Medulla oblongata (tissue), 1 donor: ENCODE data around the gene MAPKAPK3.
A peak's percentile ranks its signal among the peaks of the same experiment; 100 is the strongest.

Source experiments
- DNase-seq: peaks from one replicate; pipeline ENCODE4 v3.0.0-alpha.2; 2015; ENCODE audit errors: extremely low spot score

MAPKAPK3 gene

DNA sequence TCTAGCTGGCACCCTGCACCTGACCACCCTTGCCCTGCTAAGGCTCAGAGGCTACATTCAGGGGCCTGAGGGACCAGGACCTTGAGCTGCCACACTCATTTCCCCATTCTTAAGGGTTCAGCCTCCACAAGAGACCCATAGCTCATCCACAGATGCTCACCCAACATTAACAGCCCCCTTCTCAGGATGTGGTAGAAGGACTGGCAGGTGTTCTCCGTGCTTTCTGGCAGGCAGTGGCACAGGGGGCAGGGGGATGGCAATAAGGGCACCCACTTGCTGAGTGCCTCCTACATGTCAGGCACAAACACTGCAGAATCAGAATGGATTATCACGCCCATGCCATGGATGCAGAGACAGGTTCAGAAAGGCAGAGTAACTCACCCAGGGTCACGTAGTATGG is 9.4 kb downstream of the MAPKAPK3 start:
- DNase-seq = no peak

DNA sequence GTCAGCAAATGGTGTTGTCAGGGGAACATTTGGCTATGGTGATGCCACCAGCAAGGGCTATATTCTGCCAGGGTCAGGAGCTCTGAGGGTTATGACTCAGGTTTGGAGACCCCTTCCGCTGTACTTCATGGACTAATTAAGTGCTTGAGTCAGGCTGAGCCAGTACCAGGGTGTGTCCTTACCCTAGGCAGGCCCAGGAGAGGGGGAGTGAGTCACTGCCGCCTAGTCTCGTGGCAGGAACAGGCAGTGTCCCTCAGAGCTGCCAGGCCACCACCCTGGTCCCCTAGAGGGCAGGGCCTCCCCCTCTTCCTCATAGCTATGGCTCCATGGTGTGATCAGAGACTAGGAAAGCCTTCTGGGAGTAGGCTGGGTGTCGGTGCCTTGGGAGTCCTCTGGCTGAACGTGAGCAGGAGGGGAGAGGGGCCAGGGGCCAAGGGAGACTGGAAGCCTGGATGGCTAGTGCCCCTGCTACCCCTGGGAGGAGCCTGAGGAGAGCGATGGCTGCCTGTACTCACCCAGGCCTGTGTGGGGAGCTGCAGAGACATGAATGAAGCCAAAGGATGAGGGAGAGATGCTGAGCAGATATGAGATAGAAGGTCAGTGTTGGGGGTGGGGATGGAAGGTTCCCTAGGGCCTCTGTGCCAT is 10.6 kb downstream of the MAPKAPK3 start:
- peak; percentile 63 for DNase-seq

DNA sequence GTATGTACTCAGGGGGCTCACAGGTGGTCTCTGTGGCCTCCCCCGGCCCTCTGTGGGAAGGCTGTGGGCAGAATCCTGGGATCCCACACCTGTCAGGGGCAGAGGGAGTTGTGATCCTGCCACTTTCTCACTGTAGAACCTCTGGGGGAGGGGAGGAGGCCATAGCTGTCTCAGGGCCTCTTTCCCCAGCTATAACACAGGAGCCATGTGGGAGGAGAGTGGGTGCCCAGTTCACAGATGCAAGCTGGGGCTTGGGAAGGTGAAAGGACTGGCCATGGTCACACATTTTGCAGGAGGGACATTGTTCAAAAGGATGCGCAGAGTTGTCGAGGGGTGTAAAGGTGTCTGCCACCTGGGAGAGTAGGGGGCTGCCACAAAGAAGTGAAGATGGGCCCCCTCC is 11.7 kb downstream of the MAPKAPK3 start:
- no peak for DNase-seq

DNA sequence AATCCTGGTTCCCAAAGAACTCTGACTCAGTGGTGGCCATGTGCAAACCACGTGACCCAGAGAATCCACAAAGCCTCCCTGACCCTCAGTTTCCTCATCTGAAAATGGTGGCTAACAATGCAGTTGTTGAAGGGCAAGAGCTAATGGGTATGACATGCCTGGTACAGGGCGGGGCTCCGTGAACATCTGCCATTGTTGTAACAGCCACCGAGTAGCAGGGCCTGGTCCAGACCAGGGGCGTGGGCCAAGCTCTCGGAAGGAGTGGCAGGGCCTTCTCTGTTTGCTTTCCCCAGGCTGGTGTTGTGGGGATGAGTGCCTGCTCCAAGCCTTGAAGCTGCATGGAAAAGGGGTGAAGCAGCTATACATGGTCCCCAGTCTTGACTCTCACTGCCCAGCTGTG is 13.4 kb downstream of the MAPKAPK3 start:
- no peak for DNase-seq

DNA sequence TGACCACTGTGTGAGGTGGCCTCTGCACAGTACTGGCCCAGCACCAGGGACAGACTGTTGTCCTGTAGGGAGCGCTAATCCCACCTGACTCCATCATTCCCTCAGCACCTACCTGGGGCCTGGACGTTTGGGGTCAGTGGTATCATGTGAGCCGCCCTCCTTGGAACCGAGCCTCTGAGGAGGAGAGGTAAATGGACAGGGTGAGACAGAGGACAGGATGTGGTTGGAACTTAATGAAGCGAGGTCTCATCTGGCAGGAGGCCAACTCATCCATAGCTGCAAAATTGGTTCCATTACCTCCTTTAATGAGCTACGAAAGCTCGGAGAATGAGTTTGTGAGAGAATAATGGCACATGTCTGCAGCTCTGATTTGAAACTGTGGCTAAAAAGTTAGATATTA is 13.9 kb downstream of the MAPKAPK3 start:
- no peak for DNase-seq

DNA sequence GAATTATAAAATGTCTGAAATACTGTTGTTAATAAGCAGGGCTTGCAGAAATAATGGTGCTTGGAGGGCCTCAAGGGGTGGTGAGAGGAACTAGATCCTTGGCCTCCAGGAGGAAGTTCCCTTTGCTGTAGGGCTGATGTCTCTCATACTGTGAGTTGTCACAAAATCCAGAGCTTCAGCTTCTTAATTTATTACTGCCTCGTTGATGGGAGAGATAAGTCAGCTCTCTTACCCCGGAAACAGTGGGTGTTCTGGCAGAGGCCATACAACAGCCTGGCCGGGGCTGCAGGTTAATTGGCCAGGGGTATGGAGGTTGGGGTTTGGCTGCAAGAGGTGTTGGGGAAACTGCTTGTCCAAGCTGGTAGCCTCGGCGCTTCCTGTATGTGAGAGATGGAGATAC is 15.5 kb downstream of the MAPKAPK3 start:
- DNase-seq = no peak

DNA sequence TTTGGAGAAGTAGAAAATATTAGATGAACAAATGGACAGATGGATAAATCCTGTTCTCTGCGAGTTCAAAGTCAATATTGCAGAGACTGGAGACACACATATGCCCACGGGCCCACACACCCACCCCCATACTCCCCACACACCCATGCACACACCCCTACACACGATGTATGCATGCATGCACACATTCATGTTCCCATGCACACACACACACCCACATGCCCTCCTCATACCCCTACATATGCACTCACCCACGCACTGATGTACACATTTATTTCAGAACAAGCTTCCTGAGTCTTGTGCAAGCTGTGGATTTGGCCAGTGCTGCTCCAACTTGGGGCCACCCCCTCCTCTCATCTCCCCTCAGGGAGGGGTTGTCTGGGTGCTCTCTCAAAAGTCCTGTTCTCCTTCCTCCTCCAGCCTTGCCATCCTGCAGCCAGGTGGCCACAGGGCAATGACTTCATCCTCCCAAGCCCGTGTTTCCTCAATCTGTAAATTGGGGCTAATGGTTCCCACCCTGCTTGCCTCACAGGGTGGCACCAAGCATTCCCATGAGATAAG is 16.4 kb downstream of the MAPKAPK3 start:
- no peak for DNase-seq

DNA sequence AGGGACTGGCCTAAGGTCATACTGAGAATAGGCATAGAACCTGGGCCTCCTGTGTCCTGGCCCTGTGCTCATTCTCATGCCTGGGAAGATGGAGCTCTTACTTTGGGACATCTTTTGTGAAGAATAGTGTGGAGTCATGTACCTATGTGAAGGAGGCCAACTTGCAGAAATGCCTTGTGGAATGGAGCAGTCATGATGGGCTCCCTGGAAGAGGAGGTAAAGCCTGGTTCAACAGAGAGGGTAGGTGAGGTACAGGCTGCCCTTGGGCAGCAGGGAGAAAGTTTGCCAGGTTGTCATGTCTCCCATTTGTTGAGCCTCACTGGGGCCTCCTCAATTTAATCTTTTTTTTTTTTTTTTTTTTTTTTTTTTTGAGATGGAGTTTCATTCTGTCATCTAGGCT is 18.1 kb downstream of the MAPKAPK3 start:
- no peak for DNase-seq

DNA sequence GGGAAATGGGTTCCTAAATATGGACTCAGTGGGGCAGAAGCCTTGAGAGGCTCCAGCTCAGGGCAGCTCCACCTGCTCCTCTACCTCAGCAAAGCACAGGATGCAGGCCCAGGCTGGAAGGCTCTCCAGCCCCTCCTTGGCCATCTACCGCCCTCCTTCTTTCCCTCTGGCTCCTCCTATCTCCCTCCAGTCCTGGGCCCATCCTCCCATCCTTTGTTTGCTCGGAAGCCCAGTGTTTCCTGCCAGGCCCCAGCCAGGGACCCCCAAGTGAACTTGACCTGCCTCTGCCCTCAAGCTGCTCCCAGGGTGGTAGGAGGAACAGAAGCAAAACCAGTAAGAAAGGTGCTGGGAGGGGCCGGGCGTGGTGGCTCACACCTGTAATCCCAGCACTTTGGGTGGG is 20.1 kb downstream of the MAPKAPK3 start:
- DNase-seq = no peak

DNA sequence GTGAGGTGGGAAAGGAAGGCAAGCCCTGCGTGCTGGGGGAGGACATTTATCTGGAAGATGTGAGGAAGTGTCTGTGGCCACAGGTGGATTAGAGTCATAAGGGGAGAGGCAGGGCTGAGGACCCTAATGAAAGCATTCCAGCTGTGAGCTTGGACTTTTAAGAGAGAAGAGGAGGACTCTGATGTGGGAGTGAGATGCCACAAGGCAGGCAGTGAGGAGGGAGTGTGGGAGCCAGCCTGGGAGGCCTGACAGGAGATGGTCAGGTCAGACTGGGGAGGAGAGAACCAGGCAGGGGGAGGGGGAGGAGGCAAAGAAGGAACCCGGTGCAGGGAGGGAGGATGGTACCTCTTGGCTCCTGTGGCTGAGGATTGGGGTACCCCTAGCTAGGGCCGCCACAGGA is 21.0 kb downstream of the MAPKAPK3 start:
- no peak for DNase-seq

DNA sequence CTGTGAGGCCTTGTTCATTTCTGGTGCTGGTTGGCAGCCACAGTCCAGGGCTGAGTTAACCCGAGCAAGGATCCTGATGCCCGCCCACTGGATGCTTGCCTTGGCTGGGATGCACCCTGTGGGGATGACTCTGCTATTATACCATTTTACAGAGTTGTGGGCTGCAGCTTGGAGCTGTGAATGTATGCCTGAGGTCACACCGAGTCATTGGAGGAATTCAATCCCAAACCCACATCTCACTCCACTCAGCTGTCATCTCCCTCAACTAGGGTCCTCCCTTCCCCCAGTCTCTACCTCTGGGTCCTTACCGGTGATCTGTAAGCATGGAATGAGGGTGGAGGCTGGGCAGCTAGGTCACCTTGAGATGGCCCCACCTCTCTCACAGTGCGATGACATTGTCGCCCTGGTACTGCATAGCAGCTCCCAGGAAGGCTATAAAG is 22.1 kb downstream of the MAPKAPK3 start:
- no peak for DNase-seq

DNA sequence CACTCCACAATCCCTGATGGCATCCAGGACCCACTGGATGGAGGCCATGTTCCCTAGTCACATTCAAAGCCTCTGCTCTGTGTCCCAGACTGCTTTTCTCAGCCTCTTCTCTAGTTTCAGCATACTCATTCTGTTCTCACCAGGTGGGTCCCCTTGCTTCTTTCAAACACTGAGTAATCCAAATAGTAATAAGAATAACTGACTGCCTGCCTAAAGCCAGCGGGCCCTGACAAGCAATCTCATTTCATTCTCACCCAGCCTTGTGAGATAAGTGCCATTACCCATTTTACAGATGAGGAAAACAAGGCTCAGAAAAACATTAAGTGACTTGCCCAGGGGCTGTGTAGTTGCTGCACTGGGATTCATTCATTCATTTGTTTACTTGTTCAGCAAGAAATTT is 25.4 kb downstream of the MAPKAPK3 start:
- no peak for DNase-seq

DNA sequence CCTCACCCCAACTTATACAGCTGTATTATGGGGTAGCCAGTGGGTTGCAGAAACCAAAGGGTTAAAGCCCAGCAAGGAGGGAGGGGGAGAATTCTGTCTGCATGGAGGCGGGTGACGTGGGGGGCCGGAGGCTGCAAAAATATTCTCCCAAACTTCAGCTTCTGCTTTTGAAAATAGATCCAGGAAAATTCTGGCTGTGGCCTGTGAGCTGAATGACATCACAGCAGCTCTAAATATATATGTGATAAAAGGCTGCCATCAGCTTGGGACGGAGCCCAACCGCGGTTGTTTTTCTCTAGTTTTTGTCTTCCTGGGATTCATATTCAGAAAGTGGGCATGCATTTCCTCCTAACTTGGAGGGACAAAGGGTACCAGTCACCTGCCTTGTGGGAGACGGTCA is 27.6 kb downstream of the MAPKAPK3 start:
- DNase-seq = no peak

DNA sequence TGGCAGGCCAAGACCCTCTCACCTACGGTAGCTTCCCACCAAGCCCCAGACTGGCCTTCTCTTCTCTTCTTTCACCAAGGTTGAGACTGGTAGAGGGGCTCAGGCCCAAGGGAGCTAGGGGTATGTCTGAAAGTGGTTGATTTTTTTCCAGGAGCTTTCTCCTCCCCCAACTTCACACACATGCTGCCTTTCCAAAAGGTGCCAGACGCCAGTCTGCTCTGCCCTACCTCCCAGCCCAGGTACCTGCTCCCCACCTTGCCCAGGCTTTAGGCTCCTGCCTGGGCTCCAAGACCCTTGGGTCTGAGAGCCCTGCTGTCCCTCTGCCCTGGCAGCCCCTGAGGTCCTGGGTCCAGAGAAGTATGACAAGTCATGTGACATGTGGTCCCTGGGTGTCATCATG is 28.4 kb downstream of the MAPKAPK3 start:
- DNase-seq = no peak

DNA sequence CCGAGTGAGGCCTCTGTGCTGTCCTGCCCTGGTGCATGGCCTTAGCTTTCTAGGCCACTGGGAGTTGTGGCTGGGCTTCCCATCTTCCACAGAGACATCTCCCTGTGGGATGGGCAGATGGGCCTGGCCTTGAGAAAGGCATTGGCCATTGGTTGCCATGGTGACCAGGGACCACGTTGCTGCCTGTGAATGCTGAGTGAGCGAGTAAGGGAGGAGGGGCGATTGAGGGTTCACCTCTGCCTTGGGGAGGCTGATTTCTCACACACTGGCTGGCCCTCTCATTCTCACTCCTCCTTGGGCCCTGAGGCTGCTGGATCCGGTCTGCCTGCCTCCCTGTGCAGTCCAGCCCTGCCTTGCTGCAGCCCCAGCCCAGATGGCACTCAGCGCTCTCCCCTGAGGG is 31.4 kb downstream of the MAPKAPK3 start:
- no peak for DNase-seq

DNA sequence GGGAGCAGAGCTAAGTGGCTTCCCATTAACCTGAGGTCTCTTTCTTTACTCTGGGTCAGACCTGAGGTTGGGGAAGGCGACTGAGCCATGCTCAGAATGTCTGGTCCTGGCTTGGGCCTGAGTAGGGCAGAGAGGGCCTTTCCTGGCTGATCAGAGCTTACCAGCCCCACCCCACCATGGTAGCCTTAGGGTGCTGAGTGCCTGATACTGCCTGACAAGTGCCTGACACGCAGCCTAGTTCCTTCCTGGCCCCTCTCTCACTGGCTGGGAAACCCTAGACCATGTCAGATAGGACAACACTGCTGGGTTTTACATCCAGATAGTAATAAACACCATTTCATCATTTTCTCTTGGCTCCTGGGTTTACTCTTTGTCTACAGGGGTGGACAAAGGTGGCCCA is 32.0 kb downstream of the MAPKAPK3 start:
- no peak for DNase-seq

DNA sequence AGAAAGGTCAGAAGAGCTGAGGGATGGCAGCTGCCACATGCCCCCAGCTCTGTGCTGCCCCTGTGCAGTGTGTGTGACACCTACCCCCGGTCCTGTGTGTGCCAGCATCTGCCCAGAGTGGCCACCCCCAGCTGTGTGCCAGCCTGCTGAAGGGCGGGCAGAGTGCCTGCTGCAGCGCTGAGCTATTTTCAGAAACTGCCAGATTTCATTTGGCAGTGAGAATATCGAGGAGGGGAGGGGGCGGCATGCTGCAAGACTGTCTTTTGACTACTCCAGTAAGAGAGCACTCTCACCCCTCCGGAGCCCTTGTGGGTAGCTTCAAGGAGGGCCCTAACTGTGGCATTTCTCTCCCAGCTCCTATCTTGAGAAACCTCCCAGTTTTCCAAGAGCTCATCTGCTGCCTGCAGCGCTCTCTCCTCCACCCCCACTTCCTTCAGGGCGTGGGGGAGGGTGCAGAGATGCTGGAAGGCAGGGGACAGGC is 32.5 kb downstream of the MAPKAPK3 start:
- DNase-seq = peak; percentile 48

DNA sequence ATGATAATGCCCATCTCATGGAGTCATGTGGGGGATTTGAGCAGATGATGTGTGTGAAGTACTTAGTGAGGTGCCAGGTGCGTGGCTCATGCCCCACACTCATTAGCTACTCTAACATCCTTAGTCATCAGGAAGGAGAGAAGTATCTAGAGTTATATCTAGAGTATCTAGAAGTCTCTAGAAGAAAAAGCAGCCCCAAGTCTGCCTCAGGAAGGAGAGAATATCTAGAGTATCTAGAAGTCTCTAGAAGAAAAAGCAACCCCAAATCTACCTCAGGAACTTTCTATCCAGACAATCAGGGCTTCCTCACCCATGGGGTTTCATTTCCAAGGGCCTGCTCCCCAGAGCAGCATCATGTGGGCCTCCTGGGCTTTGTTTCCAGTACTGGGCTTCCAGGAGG is 33.1 kb downstream of the MAPKAPK3 start:
- DNase-seq = no peak

DNA sequence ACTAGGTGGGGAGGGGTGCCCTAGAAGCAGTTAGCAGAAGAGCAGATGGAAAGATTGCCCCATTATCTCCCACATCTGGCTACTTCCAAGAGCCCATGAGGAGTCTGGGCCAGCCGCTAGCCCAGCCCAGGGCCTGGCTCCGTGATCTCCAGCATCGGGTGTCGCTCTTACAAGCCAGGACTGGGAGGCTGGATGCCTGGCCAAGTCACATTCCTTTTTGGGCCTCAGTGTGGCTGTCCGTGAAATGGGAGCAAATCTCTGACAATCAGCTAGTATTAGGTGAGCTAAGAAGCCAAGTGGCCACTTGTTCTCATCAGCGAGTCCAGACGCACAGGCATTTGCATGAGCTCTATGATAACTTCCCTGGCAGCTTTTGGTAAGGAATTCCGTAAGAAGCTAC is 34.5 kb downstream of the MAPKAPK3 start:
- DNase-seq = no peak

DNA sequence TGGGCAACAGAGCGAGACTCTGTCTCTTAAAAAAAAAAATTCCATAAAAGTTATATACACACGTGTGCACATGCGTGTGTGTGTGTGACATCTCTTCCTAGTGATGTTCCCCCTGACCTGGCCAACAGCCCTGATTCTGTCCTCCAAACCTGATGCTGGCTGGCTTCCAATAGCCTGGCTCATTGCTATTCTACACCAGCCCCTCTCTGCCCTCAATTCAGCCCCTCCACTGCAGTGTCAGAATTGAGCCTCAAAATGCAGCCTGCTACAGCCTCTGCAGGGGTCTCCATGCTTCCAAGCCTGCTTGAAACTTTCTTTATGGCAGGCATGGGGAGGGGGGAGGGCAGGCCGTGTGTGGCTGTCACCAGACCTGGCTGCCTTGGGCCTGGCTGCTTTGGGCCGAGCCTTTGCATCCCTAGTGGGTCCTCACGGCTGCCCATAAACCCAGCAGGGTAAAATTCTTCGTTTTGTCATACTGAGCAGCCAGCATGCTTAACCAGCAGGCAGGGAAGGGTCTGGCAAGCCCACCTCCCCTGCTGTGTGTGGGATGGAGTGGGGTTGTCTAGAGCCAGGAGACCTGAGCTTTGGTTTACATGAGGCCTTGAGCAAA is 35.1 kb downstream of the MAPKAPK3 start:
- DNase-seq = peak; percentile 42

DNA sequence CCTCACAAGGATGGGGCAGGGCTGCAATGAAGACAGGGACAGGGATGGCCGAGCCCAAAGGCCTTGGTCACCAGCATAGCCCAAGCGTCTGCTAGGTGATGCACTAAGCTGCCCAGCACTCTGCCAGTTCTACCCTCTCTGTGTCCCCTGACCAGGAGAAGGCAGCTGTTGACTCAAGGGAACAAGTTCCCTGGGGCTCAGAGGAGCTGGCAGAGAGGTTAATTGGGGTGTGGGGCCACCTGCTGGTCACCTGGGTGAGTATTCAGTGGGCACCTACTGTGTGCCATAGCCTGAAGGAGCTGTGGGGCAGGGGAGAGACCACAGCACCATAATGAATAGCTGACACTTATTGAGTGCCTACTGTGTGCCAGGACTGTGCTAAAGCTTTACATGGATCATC is 35.8 kb downstream of the MAPKAPK3 start:
- no peak for DNase-seq

DNA sequence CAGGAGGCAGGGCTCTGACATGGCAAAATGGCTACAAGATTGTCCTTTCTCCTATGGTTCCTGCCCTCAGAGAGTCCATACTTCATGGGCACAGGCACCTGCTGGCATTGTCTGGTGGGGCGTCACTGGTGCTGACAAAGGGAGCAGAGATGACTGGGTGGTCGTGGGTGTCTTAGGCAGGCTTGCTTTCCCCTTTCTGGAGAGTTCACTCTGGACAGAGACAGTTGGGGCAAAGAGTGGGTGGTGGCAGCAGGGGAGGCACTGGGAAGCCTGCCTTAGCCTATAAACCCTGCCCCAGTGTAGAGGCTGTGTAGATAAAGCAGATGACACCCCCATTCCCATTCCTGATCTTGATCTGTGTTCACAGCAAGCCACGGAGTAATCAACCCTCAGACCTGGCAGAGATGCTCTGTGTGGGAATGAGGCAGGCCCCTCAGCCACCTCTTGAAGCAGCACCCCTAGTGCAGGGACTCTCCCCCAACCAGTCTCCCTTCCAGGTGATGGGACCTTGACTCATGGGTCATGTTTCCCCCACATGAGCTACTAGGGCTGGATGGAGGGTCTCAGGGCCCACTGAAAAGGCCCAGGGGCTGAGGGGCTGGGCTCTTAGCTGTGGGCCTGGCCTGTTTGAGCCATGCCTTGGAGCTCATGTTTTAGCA is 37.1 kb downstream of the MAPKAPK3 start:
- no peak for DNase-seq
